Measurements from ENCODE around the gene SPECC1L.

SPECC1L gene

GRCh38 chr22:24392218-24392931, 121.7 kb downstream of the SPECC1L start:
- Histone ChIP-seq H3K79me2 (ENCODE audit: control insufficient read depth, insufficient read depth, low read length, poor library complexity) (no peaks in the 10 kb centered on the region), H3K79me1 (ENCODE audit: low read length) (no peaks in the 10 kb centered on the region), H3K18ac (ENCODE audit: low read length) (peak overlapping the region; percentile 5), H3K27ac (ENCODE audit: low read depth, low read length) (no peak overlapping the region), H4K91ac (ENCODE audit: low read depth, low read length) (no peak overlapping the region), H3K23ac (ENCODE audit: low read length) (no peak overlapping the region), H3K4ac (ENCODE audit: low read depth, low read length) (no peak overlapping the region), H3K14ac (ENCODE audit: low read length) (no peak overlapping the region), H3K9ac (ENCODE audit: low read length) (no peak overlapping the region), H2BK5ac (ENCODE audit: low read depth, low read length, poor library complexity) (no peak overlapping the region), H2AFZ (ENCODE audit: insufficient read depth, low read length, poor library complexity) (peak overlapping the region; percentile 30), H2AK5ac (ENCODE audit: low read length) (no peak overlapping the region), H3K36me3 (ENCODE audit: control insufficient read depth in 1 of 2, insufficient read depth in 2 of 2, low read length in 2 of 2) (peaks cover 8% of the 10 kb centered on the region in 2 experiments), H3K27me3 (ENCODE audit: insufficient read depth, low read length) (no peaks in the 10 kb centered on the region), H3K4me2 (ENCODE audit: low read length) (no peak overlapping the region), H3K4me1 (ENCODE audit: control insufficient read depth in 1 of 2, insufficient read depth in 2 of 2, low read length in 2 of 2) (peaks cover 0 to 3% of the 10 kb centered on the region in 2 experiments), H2BK120ac (ENCODE audit: insufficient read depth, low read length, poor library complexity) (no peak overlapping the region), H3K9me3 (ENCODE audit: insufficient read depth, low read depth, low read length) (no peaks in the 10 kb centered on the region), H3K4me3 (ENCODE audit: low read depth, low read length) (no peak overlapping the region), H4K8ac (ENCODE audit: low read depth, low read length) (no peak overlapping the region), H2BK12ac (ENCODE audit: low read length) (no peak overlapping the region), H4K12ac (ENCODE audit: low read depth, low read length) (no peak overlapping the region)
- DNase-seq, result peak in 1 of 2 donors; percentile 45
- no CpG with 5 or more reads among the region's 4 CpGs for WGBS (ENCODE audit: extremely low coverage, insufficient coverage, insufficient read length)

DNA sequence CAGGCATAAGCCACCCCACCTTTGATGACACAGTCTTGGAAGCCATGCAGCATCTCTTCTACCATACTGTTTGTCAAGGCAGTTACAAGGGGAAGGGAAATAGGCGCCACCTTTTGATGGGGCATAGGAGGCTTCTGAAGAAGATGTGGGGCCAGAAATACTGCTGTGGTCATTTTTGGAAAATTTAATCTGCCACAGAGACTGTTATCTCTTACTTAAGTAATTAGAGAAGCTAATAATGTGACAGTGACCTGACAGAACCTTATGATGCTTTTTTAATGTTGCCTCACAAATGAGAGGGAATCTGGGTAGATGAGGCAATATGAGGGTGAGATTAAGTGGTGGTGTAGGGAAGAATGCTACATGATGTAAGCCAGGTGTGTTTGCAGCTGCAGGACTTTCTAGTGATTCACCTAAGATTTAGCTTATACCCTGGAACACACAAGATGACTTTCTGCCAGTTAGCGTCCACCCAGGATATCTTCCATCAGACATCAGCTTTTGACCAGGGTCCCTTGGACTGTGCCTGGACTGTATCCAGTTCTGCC, 122.5 kb downstream of the SPECC1L start:
- no peak overlapping the region for H4K91ac ChIP-seq (ENCODE audit: low read depth, low read length)
- no peak overlapping the region for H3K4me3 ChIP-seq (ENCODE audit: low read depth, low read length)
- no peak overlapping the region for H4K8ac ChIP-seq (ENCODE audit: low read depth, low read length)
- H3K27me3 ChIP-seq (ENCODE audit: insufficient read depth, low read length), result no peaks in the 10 kb centered on the region
- peak overlapping the region; percentile 5 for H3K18ac ChIP-seq (ENCODE audit: low read length)
- no peak overlapping the region for H2BK12ac ChIP-seq (ENCODE audit: low read length)
- no peak overlapping the region for H2BK120ac ChIP-seq (ENCODE audit: insufficient read depth, low read length, poor library complexity)
- peaks cover 8 to 12% of the 10 kb centered on the region in 2 experiments for H3K36me3 ChIP-seq (ENCODE audit: control insufficient read depth in 1 of 2, insufficient read depth in 2 of 2, low read length in 2 of 2)
- H3K79me2 ChIP-seq (ENCODE audit: control insufficient read depth, insufficient read depth, low read length, poor library complexity), result no peaks in the 10 kb centered on the region
- WGBS (ENCODE audit: extremely low coverage, insufficient coverage, insufficient read length), result no CpG with 5 or more reads among the region's 2 CpGs
- no peak overlapping the region for H3K9ac ChIP-seq (ENCODE audit: low read length)
- H3K27ac ChIP-seq (ENCODE audit: low read depth, low read length), result no peak overlapping the region
- H2AK5ac ChIP-seq (ENCODE audit: low read length), result no peak overlapping the region
- H3K79me1 ChIP-seq (ENCODE audit: low read length), result no peaks in the 10 kb centered on the region
- peak; percentile 69 to 92 for DNase-seq
- H2AFZ ChIP-seq (ENCODE audit: insufficient read depth, low read length, poor library complexity), result peak overlapping the region; percentile 30
- H2BK5ac ChIP-seq (ENCODE audit: low read depth, low read length, poor library complexity), result no peak overlapping the region
- H3K4ac ChIP-seq (ENCODE audit: low read depth, low read length), result no peak overlapping the region
- H3K4me2 ChIP-seq (ENCODE audit: low read length), result no peak overlapping the region
- no peak overlapping the region for H4K12ac ChIP-seq (ENCODE audit: low read depth, low read length)
- H3K9me3 ChIP-seq (ENCODE audit: insufficient read depth, low read depth, low read length), result no peaks in the 10 kb centered on the region
- H3K4me1 ChIP-seq (ENCODE audit: control insufficient read depth in 1 of 2, insufficient read depth in 2 of 2, low read length in 2 of 2), result peaks cover 0 to 3% of the 10 kb centered on the region in 2 experiments
- H3K14ac ChIP-seq (ENCODE audit: low read length), result no peak overlapping the region
- no peak overlapping the region for H3K23ac ChIP-seq (ENCODE audit: low read length)

- no peak overlapping the region for H3K27ac ChIP-seq (ENCODE audit: low read depth, low read length)
- H2BK12ac ChIP-seq (ENCODE audit: low read length), result no peak overlapping the region
- H2BK120ac ChIP-seq (ENCODE audit: insufficient read depth, low read length, poor library complexity), result no peak overlapping the region
- H3K4me3 ChIP-seq (ENCODE audit: low read depth, low read length), result no peak overlapping the region
- H3K79me2 ChIP-seq (ENCODE audit: control insufficient read depth, insufficient read depth, low read length, poor library complexity), result no peaks in the 10 kb centered on the region
- no peaks in the 10 kb centered on the region for H3K27me3 ChIP-seq (ENCODE audit: insufficient read depth, low read length)
- WGBS (ENCODE audit: extremely low coverage, insufficient coverage, insufficient read length), result no CpG with 5 or more reads among the region's 3 CpGs
- DNase-seq, result no peak
- no peak overlapping the region for H3K9ac ChIP-seq (ENCODE audit: low read length)
- H3K14ac ChIP-seq (ENCODE audit: low read length), result no peak overlapping the region
- no peak overlapping the region for H2BK5ac ChIP-seq (ENCODE audit: low read depth, low read length, poor library complexity)
- H2AFZ ChIP-seq (ENCODE audit: insufficient read depth, low read length, poor library complexity), result no peak overlapping the region
- no peak overlapping the region for H3K4me2 ChIP-seq (ENCODE audit: low read length)
- no peaks in the 10 kb centered on the region for H3K9me3 ChIP-seq (ENCODE audit: insufficient read depth, low read depth, low read length)
- no peak overlapping the region for H2AK5ac ChIP-seq (ENCODE audit: low read length)
- peaks cover 10 to 12% of the 10 kb centered on the region in 2 experiments for H3K36me3 ChIP-seq (ENCODE audit: control insufficient read depth in 1 of 2, insufficient read depth in 2 of 2, low read length in 2 of 2)
- H3K79me1 ChIP-seq (ENCODE audit: low read length), result no peaks in the 10 kb centered on the region
- no peak overlapping the region for H4K91ac ChIP-seq (ENCODE audit: low read depth, low read length)
- H3K23ac ChIP-seq (ENCODE audit: low read length), result no peak overlapping the region
- H3K4me1 ChIP-seq (ENCODE audit: control insufficient read depth in 1 of 2, insufficient read depth in 2 of 2, low read length in 2 of 2), result peaks cover 0 to 3% of the 10 kb centered on the region in 2 experiments
- H3K4ac ChIP-seq (ENCODE audit: low read depth, low read length), result no peak overlapping the region
- no peak overlapping the region for H4K8ac ChIP-seq (ENCODE audit: low read depth, low read length)
- no peak overlapping the region for H4K12ac ChIP-seq (ENCODE audit: low read depth, low read length)
- no peak overlapping the region for H3K18ac ChIP-seq (ENCODE audit: low read length)
Measured at GRCh38 chr22:24393848-24394247, 123.2 kb downstream of the SPECC1L start.

DNA sequence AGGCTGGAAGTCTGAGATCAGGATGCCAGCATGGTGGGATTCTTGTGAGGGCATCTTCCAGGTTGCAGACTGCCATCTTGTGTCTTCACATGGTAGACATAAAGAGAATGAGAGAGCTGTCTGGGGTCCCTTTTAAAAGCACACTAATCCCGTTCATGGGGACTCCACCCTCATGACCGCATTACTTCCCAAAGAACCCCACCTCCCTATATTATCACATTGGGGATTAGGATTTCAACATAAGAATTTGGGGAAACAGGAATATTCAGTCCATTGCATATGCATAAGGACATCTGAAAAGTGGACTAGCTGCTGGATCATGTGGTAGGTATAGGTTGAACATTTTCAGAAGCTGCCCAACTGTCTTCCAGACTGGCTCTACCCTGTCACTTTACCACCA, 123.6 kb downstream of the SPECC1L start:
- H4K8ac ChIP-seq (ENCODE audit: low read depth, low read length), result no peak overlapping the region
- no CpG with 5 or more reads among the region's 2 CpGs for WGBS (ENCODE audit: extremely low coverage, insufficient coverage, insufficient read length)

More for the DNA sequence above, 123.6 kb downstream of the SPECC1L start:
- no peak overlapping the region for H3K23ac ChIP-seq (ENCODE audit: low read length)
- no peaks in the 10 kb centered on the region for H3K79me1 ChIP-seq (ENCODE audit: low read length)
- H3K79me2 ChIP-seq (ENCODE audit: control insufficient read depth, insufficient read depth, low read length, poor library complexity), result no peaks in the 10 kb centered on the region
- H3K9ac ChIP-seq (ENCODE audit: low read length), result no peak overlapping the region
- DNase-seq, result no peak
- no peak overlapping the region for H3K4me3 ChIP-seq (ENCODE audit: low read depth, low read length)
- no peaks in the 10 kb centered on the region for H3K9me3 ChIP-seq (ENCODE audit: insufficient read depth, low read depth, low read length)
- H3K36me3 ChIP-seq (ENCODE audit: control insufficient read depth in 1 of 2, insufficient read depth in 2 of 2, low read length in 2 of 2), result peaks cover 10 to 12% of the 10 kb centered on the region in 2 experiments
- no peak overlapping the region for H3K27ac ChIP-seq (ENCODE audit: low read depth, low read length)
- H3K4ac ChIP-seq (ENCODE audit: low read depth, low read length), result no peak overlapping the region
- H3K14ac ChIP-seq (ENCODE audit: low read length), result no peak overlapping the region
- H3K4me1 ChIP-seq (ENCODE audit: control insufficient read depth in 1 of 2, insufficient read depth in 2 of 2, low read length in 2 of 2), result peaks cover 0 to 3% of the 10 kb centered on the region in 2 experiments
- H2BK120ac ChIP-seq (ENCODE audit: insufficient read depth, low read length, poor library complexity), result no peak overlapping the region
- H2AK5ac ChIP-seq (ENCODE audit: low read length), result no peak overlapping the region
- H2BK5ac ChIP-seq (ENCODE audit: low read depth, low read length, poor library complexity), result no peak overlapping the region
- H3K4me2 ChIP-seq (ENCODE audit: low read length), result no peak overlapping the region
- H2BK12ac ChIP-seq (ENCODE audit: low read length), result no peak overlapping the region
- H3K18ac ChIP-seq (ENCODE audit: low read length), result no peak overlapping the region
- H4K91ac ChIP-seq (ENCODE audit: low read depth, low read length), result no peak overlapping the region
- no peak overlapping the region for H2AFZ ChIP-seq (ENCODE audit: insufficient read depth, low read length, poor library complexity)
- no peaks in the 10 kb centered on the region for H3K27me3 ChIP-seq (ENCODE audit: insufficient read depth, low read length)
- no peak overlapping the region for H4K12ac ChIP-seq (ENCODE audit: low read depth, low read length)

All from trophoblast cell (in vitro differentiated cells and primary cell).